Heart left ventricle (tissue), 13 donors: ENCODE data around the gene SUGCT.

ENCODE experiments used
- POLR2A ChIP-seq, 2 donors: fragments of 450-650 bp; IDR thresholded peaks; one replicate each; pipeline ENCODE4 v1.6.1; 2017; ENCODE audit warnings: antibody characterized with exemption in 2 of 2, mild to moderate bottlenecking in 2 of 2, moderate library complexity in 2 of 2
- TF ChIP-seq, protein P1 (sequence below), 12 donors: fragments of 200-600 bp; sonication (generic) in 4 of 12; IDR thresholded peaks; one replicate each; pipeline versions ENCODE4 v1.5.0 to v1.8.0; 2018 to 2022; ENCODE audit warnings: antibody characterized with exemption in 12 of 12, mild to moderate bottlenecking in 5 of 12
- donor health status: ischemic (EF 13 %, LVEDD 7.1; RV severe dilation, severe dysfunction).
- donor health status: DM: no; HTN: yes; CAD: no.
- donor health status: DM: no; HTN: no; CAD: no.
- donor health status: ischemic (EF 25% LVEDD 6.9; RV normal size, moderate dysfunction).
- donor health status: ischemic (EF 25% LVEDD 5.7; RV mildly dilated, moderate dysfunction).
- donor health status: ischemic (EF 35%, LVEDD 5.7; RV mildly dilated, moderate dysfunction).
- donor health status: nonischemic (EF 11% LVEDD 7.7; RV severe dilation, severe dysfunction).
- donor health status: DM: yes; HTN: yes; CAD: no.
- donor health status: PGD.
- donor health status: ischemic (EF 29% LVEDD 5.4; RV normal size, mild dysfunction).
- donor health status: nonischemic (EF 23%, LVEDD 6.1; RV moderate dilation, normal function).

DNA sequence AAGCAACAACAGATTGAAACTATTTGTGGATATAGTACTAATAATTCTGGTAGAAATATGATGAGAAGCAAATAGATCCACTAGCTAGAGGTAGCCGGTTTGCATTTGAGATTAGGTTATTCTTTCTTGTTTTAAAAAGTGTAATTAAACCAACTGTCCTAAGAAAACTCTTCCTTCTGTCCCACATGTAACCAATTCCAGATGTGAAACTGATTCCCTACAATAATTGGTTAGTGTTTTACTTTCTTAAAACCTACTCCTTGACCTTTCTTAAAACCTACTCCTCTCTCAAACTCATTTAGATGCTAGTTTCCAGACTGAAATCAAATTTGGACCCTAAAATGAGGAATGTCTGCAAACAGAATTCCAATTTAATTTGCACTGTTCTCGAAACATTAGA, 521.5 kb downstream of the SUGCT start:
- TF ChIP-seq, protein P1, sequence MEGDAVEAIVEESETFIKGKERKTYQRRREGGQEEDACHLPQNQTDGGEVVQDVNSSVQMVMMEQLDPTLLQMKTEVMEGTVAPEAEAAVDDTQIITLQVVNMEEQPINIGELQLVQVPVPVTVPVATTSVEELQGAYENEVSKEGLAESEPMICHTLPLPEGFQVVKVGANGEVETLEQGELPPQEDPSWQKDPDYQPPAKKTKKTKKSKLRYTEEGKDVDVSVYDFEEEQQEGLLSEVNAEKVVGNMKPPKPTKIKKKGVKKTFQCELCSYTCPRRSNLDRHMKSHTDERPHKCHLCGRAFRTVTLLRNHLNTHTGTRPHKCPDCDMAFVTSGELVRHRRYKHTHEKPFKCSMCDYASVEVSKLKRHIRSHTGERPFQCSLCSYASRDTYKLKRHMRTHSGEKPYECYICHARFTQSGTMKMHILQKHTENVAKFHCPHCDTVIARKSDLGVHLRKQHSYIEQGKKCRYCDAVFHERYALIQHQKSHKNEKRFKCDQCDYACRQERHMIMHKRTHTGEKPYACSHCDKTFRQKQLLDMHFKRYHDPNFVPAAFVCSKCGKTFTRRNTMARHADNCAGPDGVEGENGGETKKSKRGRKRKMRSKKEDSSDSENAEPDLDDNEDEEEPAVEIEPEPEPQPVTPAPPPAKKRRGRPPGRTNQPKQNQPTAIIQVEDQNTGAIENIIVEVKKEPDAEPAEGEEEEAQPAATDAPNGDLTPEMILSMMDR (IDR thresholded peaks at IDR 0.05) = no peak
- no peak for TF ChIP-seq POLR2A (IDR thresholded peaks at IDR 0.05)
